ENCODE data around the gene MALSU1. TPM values are rescaled to one million over a fixed set of nuclear protein-coding genes. Genes with fewer than 3 reads are reported as not detected.
A peak's percentile ranks its signal among the peaks of the same experiment; 100 is the strongest.

MALSU1 gene
- 10 to 100 TPM in 1 of 2 donors, 1 to 10 TPM in 1; 6.3 to 57.9 TPM for total RNA-seq

DNA sequence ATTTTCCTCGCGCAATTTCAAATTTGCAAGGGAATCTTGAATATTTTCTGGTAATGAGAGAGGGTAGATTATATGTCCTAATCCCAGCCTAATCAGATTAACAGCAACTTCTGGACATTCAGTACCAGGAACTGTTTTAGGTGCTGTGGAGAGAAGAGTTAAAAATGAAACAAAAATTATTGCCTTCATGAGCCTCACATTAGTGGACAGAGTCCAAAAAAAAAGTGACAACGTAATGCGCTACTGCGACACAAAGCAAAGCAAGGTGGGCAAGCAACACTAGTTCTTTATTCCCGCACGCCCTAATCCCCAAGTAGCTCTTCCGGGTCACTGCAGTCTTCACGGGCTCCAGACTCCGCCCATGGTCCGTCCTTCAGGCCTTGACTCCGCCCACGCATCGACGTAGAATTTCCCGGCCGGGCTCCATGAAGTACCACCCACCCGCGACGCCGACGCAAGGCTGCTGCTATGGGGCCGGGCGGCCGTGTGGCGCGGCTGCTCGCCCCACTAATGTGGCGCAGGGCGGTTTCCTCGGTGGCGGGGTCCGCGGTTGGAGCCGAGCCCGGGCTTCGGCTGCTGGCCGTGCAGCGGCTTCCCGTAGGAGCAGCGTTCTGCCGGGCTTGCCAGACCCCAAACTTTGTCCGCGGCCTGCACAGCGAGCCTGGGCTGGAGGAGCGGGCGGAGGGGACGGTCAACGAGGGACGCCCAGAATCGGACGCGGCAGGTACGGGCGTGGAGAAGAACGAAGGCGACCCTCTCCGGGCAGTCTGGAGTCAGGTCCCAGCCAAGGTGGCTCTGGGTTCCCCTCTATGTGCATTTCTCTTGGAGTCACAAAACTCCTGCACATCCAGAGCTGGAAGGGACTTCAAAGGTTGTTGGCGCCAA lies at the start of gene MALSU1:
MALSU1 (plus strand) TSS at position 455 of the 885 bp plus-strand sequence; CDS start at position 469, 14 bp downstream.
- ATAC-seq, result peak; percentile 99
- Histone ChIP-seq H3K27ac (peak within 1 kb of the TSS; percentile 46 to 89 (median 76)), H3K4me3 (peak within 1 kb of the TSS; percentile 39 to 78), H3K36me3 (replicated peaks in 1 of 2; ENCODE audit: insufficient read depth in 1 of 2, low read depth in 2 of 2) (no peaks in the 10 kb centered on the region), H3K9me3 (no peaks in the 10 kb centered on the region), H3K4me1 (peaks cover 37% of the 10 kb centered on the region), H3K27me3 (no peaks in the 10 kb centered on the region)
- 1 to 3% methylated on average over 19 to 57 of the region's 59 CpGs for WGBS, 2 donors
- peak; percentile 97 to 98 (median 98) for DNase-seq
- TF ChIP-seq, protein P1, sequence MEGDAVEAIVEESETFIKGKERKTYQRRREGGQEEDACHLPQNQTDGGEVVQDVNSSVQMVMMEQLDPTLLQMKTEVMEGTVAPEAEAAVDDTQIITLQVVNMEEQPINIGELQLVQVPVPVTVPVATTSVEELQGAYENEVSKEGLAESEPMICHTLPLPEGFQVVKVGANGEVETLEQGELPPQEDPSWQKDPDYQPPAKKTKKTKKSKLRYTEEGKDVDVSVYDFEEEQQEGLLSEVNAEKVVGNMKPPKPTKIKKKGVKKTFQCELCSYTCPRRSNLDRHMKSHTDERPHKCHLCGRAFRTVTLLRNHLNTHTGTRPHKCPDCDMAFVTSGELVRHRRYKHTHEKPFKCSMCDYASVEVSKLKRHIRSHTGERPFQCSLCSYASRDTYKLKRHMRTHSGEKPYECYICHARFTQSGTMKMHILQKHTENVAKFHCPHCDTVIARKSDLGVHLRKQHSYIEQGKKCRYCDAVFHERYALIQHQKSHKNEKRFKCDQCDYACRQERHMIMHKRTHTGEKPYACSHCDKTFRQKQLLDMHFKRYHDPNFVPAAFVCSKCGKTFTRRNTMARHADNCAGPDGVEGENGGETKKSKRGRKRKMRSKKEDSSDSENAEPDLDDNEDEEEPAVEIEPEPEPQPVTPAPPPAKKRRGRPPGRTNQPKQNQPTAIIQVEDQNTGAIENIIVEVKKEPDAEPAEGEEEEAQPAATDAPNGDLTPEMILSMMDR (IDR thresholded peaks at IDR 0.05), result no peak
- peak; percentile 85 to 93 (median 91) for TF ChIP-seq POLR2A (IDR thresholded peaks at IDR 0.05)
- intact Hi-C loops (cut with DNase I), result no loop called here

DNA sequence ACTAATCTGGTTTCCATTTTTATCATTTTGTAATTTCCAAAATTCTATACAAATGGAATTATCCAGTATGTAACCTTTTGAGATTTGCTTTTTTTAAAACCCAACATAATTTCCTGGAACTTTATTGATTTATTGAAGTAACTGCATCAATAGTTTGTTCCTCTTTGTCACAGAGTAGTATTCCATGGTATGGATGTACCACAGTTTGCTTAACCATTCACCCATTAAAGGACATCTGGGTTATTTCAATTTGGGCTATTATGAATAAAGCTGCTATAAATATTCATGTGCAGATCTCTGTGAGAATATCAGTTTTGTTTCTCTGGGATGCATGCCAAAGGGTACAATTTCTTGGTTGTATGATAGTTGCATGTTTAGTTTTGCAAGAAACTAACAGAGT lies 49.7 kb upstream of the MALSU1 start:
- H3K27me3 ChIP-seq, result peaks cover 0 to 8% of the 10 kb centered on the region in 2 donors

DNA sequence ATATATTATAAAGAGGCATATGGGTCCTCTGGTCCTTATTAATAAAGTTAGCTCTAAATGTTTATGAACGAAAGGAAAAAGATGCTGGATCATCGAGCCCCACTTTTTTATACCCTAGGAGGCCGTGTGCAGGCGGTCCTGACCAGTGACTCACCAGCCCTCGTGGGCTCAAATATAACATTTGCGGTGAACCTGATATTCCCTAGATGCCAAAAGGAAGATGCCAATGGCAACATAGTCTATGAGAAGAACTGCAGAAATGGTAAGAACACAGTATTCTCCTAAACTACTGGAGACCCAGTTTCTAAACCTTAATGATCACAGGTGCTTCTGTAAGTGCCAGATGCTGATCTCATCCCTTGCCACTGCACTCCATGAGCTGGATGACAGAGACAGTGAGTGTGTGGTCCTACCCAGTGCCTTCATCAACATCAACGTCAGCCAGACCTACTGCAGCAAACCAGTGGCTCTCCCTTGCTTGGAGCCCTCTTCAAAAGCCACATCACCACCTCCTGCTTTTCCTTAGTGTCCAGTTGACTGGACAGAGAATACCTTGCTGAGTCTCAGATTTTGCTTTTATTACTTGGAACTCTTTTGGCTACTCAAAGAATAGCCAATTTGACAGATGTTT lies 45.0 kb upstream of the MALSU1 start:
- H3K27me3 ChIP-seq, result no peaks in the 10 kb centered on the region
- intact Hi-C loops (cut with DNase I), result no loop called here
- no peak overlapping the region for H3K4me3 ChIP-seq
- no peaks in the 10 kb centered on the region for H3K36me3 ChIP-seq (replicated peaks in 1 of 2; ENCODE audit: insufficient read depth in 1 of 2, low read depth in 2 of 2)
- H3K9me3 ChIP-seq, result peaks cover 0 to 7% (median 0%) of the 10 kb centered on the region in 3 donors
- ATAC-seq, result no peak
- H3K4me1 ChIP-seq, result no peaks in the 10 kb centered on the region
- no peak overlapping the region for H3K27ac ChIP-seq
- 70 to 74% methylated on average over 7 of the region's 7 CpGs for WGBS, 2 donors
- no peak for TF ChIP-seq POLR2A (IDR thresholded peaks at IDR 0.05)
- TF ChIP-seq, protein P1 (IDR thresholded peaks at IDR 0.05), result no peak
- no peak for DNase-seq

More for the DNA sequence above, 49.7 kb upstream of the MALSU1 start:
- ATAC-seq (no peak), DNase-seq (no peak)
- Histone ChIP-seq H3K27ac (no peak overlapping the region), H3K36me3 (replicated peaks in 1 of 2; ENCODE audit: insufficient read depth in 1 of 2, low read depth in 2 of 2) (no peaks in the 10 kb centered on the region), H3K4me1 (no peaks in the 10 kb centered on the region), H3K9me3 (peaks cover 0 to 7% (median 0%) of the 10 kb centered on the region in 3 donors), H3K4me3 (no peak overlapping the region)
- no peak for TF ChIP-seq POLR2A (IDR thresholded peaks at IDR 0.05)
- TF ChIP-seq, protein P1 (IDR thresholded peaks at IDR 0.05), result no peak
- intact Hi-C loops (cut with DNase I), result no loop called here

GRCh38 chr7:23256731-23257130 lies 42.4 kb upstream of the MALSU1 start:
- Histone ChIP-seq H3K27ac (no peak overlapping the region), H3K4me3 (no peak overlapping the region), H3K36me3 (replicated peaks in 1 of 2; ENCODE audit: insufficient read depth in 1 of 2, low read depth in 2 of 2) (no peaks in the 10 kb centered on the region), H3K27me3 (no peaks in the 10 kb centered on the region), H3K9me3 (peaks cover 0 to 4% (median 0%) of the 10 kb centered on the region in 3 donors), H3K4me1 (no peaks in the 10 kb centered on the region)
- ATAC-seq, result no peak
- intact Hi-C loops (cut with DNase I), result no loop called here
- no peak for DNase-seq
- TF ChIP-seq POLR2A (IDR thresholded peaks at IDR 0.05), result no peak
- TF ChIP-seq, protein P1 (IDR thresholded peaks at IDR 0.05), result no peak
- WGBS, 2 donors, result 67 to 78% methylated on average over 7 of the region's 7 CpGs

Data from body of pancreas (tissue), 4 donors.